Stimulated activated naive CD8-positive, alpha-beta T cell treated with anti-CD3 and anti-CD28 coated beads, Interleukin-15, Interleukin-2, amounts not matched to agents 100 ng/mL and 50 ng/mL, for 24 hours (primary cell): ENCODE data around the gene FAF2.
A peak's percentile ranks its signal among the peaks of the same experiment; 100 is the strongest.
"Not testable (repeated sequence)": the region's sequence is repeated elsewhere in the genome, so short reads cannot be mapped to it uniquely, and the experiment has no call there.

Experiments used
- H3K27ac Mint-ChIP-seq: one replicate; pipeline ENCODE4 v1.8.0; 2021; ENCODE audit warnings: mild to moderate bottlenecking, mixed read lengths
- H3K27me3 Mint-ChIP-seq: one replicate; pipeline ENCODE4 v1.8.0; 2021; ENCODE audit warnings: mixed read lengths
- H3K36me3 Mint-ChIP-seq: one replicate; pipeline ENCODE4 v1.8.0; 2021; ENCODE audit warnings: low read depth, mixed read lengths
- H3K4me1 Mint-ChIP-seq: one replicate; pipeline ENCODE4 v1.8.0; 2021; ENCODE audit warnings: low read depth, mixed read lengths
- H3K4me3 Mint-ChIP-seq: one replicate; pipeline ENCODE4 v1.8.0; 2021; ENCODE audit warnings: mild to moderate bottlenecking, mixed read lengths
- H3K9me3 Mint-ChIP-seq: one replicate; pipeline ENCODE4 v1.8.0; 2021; ENCODE audit warnings: mixed read lengths

FAF2 gene

DNA sequence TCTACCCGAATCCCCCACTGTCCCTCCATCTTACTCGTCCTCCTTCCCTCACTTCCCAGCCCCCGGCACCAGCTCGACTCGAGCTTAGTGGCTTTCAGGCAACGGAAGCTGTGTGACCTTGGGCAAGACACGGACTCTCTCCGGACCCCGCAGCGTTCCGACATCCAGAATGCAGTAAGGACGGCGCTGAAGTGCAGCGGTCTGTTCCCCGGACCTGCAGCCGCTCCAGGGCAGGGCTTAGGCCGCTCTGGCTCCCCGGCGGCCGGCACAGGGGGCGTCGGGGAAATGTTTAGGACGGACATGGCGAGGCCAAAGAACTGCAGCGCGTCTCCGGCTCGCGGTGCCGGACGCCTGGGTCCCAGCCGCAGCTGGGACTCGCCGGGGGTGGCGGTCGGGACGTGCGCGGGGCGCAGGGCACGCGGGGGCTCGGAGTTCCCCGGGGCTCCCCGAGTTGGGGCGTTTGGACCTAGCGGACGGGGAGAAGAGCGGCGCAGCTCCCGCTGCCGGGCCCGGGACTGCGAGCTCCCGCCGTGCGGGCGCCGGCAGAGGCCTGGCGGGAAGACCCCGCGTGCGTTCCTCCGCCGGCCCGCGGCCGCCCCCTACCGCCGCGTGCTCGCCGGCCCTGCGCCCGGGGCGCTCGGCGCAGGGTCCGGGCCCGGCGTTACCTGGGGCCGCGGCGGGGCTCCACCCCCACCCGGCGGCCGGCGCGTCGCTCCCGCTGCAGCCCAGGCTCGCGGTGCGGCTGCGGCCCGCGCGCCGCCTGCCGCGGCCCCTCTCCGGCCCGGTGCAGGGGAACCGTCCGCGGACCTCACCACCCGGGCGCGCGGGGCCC is 94.6 kb downstream of the FAF2 start:
- Mint-ChIP-seq H3K9me3 (no peaks in the 10 kb centered on the region), H3K4me3 (peak overlapping the region; percentile 80), H3K27ac (peak overlapping the region; percentile 81), H3K4me1 (peaks cover 70% of the 10 kb centered on the region), H3K27me3 (no peaks in the 10 kb centered on the region), H3K36me3 (no peaks in the 10 kb centered on the region)

DNA sequence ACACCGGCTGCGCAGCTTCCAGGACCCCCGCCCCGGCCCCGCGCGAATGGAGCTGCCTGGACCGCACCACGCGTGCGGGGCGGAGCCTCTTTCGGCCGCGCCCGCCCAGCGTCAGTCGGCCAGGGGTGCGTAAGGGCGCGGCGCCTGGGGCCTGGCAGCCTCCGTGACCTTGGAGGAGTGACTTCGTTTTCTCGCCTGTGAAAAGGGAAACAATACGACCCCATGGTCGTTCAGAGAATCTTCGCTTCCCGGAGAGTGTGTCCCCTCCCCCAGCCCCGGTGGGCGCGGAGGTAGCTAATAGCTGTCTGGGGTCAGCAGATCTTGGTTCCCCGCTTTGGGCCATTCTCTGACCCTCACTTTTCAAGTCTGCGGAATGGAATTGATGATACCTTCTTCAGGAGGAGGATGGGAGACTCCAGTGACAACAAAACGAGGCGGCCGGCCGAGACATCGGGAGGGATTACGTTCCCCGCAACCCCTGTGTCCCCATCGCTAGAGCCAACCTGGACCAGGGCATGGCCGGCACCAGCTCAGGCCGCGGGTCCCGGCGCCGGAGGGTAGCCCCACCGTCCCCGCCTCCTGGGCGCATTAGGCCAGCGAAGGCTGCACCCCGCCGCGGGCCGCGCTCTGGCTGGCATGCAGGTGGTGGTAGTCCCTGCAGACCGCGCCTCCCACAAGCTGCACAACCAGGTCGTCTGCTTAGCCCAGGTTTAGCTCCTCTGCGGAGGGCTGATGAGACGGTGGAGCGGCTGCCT is 95.4 kb downstream of the FAF2 start:
- H3K27me3 Mint-ChIP-seq, result no peaks in the 10 kb centered on the region
- peaks cover 62% of the 10 kb centered on the region for H3K4me1 Mint-ChIP-seq
- H3K36me3 Mint-ChIP-seq, result no peaks in the 10 kb centered on the region
- H3K27ac Mint-ChIP-seq, result peak overlapping the region; percentile 95
- H3K4me3 Mint-ChIP-seq, result peak overlapping the region; percentile 94
- no peaks in the 10 kb centered on the region for H3K9me3 Mint-ChIP-seq

DNA sequence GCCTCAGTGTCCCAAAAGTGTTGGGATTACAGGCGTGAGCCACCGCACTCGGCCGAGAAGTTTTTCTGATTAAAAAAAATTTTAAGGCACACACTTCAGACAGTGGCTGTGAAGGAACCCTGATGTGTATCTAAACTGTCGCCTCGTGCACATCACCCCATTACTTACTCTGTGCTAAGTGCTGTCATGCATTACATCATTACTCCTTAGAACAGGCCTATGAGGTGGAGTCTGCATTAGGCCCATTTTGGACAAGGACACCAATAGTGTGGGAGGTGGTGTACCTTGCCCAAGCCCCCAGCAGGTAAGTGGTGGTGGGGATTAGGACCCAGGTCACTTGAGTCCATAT is 97.2 kb downstream of the FAF2 start:
- Mint-ChIP-seq H3K4me1 (peaks cover 49% of the 10 kb centered on the region), H3K27ac (no peak overlapping the region), H3K4me3 (no peak overlapping the region), H3K36me3 (no peaks in the 10 kb centered on the region), H3K27me3 (no peaks in the 10 kb centered on the region), H3K9me3 (no peaks in the 10 kb centered on the region)

GRCh38 chr5:176545737-176546509 is 97.7 kb downstream of the FAF2 start:
- Mint-ChIP-seq H3K9me3 (no peaks in the 10 kb centered on the region), H3K4me3 (no peak overlapping the region), H3K27me3 (no peaks in the 10 kb centered on the region), H3K36me3 (no peaks in the 10 kb centered on the region), H3K27ac (no peak overlapping the region), H3K4me1 (peaks cover 44% of the 10 kb centered on the region)

DNA sequence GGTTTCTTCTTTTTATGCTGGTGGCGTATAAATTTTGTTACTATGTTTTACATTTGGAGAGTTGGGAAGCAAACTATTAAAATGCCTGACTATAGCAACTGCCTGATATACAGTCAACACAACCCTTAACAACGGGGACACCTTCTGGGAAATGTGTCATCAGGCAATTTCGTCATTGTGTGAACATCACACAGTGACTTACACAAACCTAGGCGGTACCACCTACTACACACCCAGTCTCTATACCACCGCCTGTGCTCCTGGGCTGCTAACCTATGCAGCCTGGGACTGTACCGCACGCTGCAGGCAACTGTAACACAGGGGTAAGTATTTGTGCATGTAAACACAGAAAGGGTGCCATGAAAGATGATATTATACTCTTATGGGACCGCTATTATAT is 99.6 kb downstream of the FAF2 start:
- Mint-ChIP-seq H3K27ac (peak overlapping the region; percentile 17), H3K36me3 (no peaks in the 10 kb centered on the region), H3K4me3 (no peak overlapping the region), H3K9me3 (no peaks in the 10 kb centered on the region), H3K4me1 (peaks cover 33% of the 10 kb centered on the region), H3K27me3 (no peaks in the 10 kb centered on the region)

GRCh38 chr5:176548967-176549444 is 100.8 kb downstream of the FAF2 start, which contains the start of gene CDHR2:
TSS of gene CDHR2 (plus strand) at chr5:176549342. CDS start at chr5:176565353, 16,011 bp downstream.
- H3K36me3 Mint-ChIP-seq, result no peaks in the 10 kb centered on the region
- H3K27ac Mint-ChIP-seq, result no peak within 1 kb of the TSS
- no peaks in the 10 kb centered on the region for H3K27me3 Mint-ChIP-seq
- H3K4me3 Mint-ChIP-seq, result no peak within 1 kb of the TSS
- H3K4me1 Mint-ChIP-seq, result peaks cover 42% of the 10 kb centered on the region
- no peaks in the 10 kb centered on the region for H3K9me3 Mint-ChIP-seq

GRCh38 chr5:176549871-176550270 is 101.7 kb downstream of the FAF2 start:
- no peak overlapping the region for H3K27ac Mint-ChIP-seq
- peaks cover 43% of the 10 kb centered on the region for H3K4me1 Mint-ChIP-seq
- no peaks in the 10 kb centered on the region for H3K36me3 Mint-ChIP-seq
- H3K9me3 Mint-ChIP-seq, result no peaks in the 10 kb centered on the region
- no peaks in the 10 kb centered on the region for H3K27me3 Mint-ChIP-seq
- no peak overlapping the region for H3K4me3 Mint-ChIP-seq

DNA sequence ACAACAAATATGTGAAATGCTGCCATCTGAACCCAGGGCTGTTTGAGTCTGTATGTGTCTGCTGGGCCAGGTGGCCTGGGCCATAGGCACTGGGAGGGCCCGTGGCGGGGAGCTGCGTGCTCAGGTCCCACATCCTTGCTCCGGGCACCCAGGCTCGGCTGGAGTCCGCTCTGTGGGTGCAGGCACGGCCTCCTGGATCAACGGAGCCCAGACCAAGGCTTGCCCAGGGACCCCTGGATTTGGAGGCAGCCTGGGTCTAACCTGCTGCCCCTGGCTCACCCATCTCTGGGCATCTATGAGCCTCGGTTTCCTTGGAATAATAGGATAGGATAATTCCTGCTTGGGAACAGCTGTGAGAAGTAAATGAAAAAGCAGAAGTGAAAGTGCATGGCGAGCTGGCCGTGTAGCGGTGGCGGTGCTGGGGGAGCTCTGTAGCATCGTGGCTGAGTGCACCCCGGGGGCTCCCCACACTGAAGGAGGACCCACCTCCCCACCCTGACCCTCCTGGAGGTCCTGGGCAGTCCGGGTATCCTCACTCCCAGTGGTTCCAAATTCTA is 102.2 kb downstream of the FAF2 start:
- Mint-ChIP-seq H3K27me3 (no peaks in the 10 kb centered on the region), H3K4me1 (peaks cover 43% of the 10 kb centered on the region), H3K36me3 (no peaks in the 10 kb centered on the region), H3K4me3 (peak overlapping the region; percentile 20), H3K9me3 (no peaks in the 10 kb centered on the region), H3K27ac (peak overlapping the region; percentile 52)

GRCh38 chr5:176550937-176551336 is 102.8 kb downstream of the FAF2 start:
- H3K9me3 Mint-ChIP-seq, H3K36me3 Mint-ChIP-seq, H3K27ac Mint-ChIP-seq, H3K27me3 Mint-ChIP-seq: not testable (repeated sequence)
- H3K4me3 Mint-ChIP-seq, result peak overlapping the region; percentile 20
- peaks cover 44% of the 10 kb centered on the region for H3K4me1 Mint-ChIP-seq

DNA sequence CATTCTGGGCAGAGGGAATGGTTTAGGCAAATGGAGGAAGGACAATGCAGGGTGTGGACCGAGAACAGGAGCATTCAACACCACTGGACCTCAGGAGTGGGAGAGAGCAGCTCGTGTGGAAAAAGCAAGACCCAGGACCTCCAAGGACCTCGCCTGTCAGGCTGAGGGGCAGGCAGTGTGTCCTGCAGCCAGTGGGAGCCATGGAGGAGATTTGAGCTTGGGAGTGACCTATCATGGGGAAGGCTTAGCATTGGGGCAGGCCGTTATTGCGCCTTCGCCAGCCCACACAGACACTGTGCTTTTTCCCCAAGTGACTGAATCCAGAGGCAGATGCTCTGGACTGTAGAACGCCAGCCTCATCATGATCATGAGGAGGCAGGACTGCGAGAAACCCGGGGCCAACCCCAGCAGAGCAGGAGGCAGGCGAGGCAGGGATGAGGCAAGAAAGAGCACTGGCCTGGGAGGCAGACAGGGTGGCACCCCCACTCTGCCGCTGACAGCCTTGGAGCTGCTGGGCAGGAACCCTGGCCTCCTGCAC is 104.2 kb downstream of the FAF2 start:
- Mint-ChIP-seq H3K4me3 (no peak overlapping the region), H3K36me3 (no peaks in the 10 kb centered on the region), H3K27ac (no peak overlapping the region), H3K4me1 (peaks cover 45% of the 10 kb centered on the region), H3K9me3 (no peaks in the 10 kb centered on the region), H3K27me3 (no peaks in the 10 kb centered on the region)

- H3K9me3 Mint-ChIP-seq, result no peaks in the 10 kb centered on the region
- H3K27ac Mint-ChIP-seq, result no peak overlapping the region
- no peak overlapping the region for H3K4me3 Mint-ChIP-seq
- H3K36me3 Mint-ChIP-seq, result no peaks in the 10 kb centered on the region
- no peaks in the 10 kb centered on the region for H3K27me3 Mint-ChIP-seq
- H3K4me1 Mint-ChIP-seq, result peaks cover 40% of the 10 kb centered on the region
These were observed 105.3 kb downstream of the FAF2 start for GRCh38 chr5:176553260-176554085.

DNA sequence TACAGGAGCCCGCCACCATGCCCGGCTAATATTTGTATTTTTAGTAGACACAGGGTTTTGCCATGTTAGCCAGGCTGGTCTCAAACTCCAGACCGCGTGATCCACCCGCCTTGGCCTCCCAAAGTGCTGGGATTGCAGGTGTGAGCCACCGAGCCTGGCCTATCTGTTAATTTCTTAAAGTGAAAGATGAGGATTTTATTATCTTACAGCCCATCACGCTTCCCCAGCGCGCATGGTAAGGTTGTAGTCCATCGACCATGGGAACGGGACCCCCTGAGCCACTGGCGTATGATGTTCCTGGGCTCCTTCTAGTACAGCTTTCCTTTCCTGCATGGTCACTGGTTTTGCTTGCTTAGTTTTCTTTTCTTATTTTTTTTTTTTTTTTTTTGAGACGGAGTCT is 109.7 kb downstream of the FAF2 start:
- Mint-ChIP-seq H3K4me3 (no peak overlapping the region), H3K36me3 (no peaks in the 10 kb centered on the region), H3K27ac (no peak overlapping the region), H3K9me3 (no peaks in the 10 kb centered on the region), H3K27me3 (no peaks in the 10 kb centered on the region), H3K4me1 (peaks cover 63% of the 10 kb centered on the region)
